ENCODE measurements around the gene HDAC4.

Gene HDAC4

GRCh38 chr2:239051891-239052445, 348.9 kb downstream of the HDAC4 start:
- H3K27ac ChIP-seq, result no peak overlapping the region
- TF ChIP-seq CTCF (IDR thresholded peaks at IDR 0.05), result no peak
- no peak for TF ChIP-seq ZFX (IDR thresholded peaks at IDR 0.05; ENCODE audit: borderline replicate concordance)

- TF ChIP-seq ZFX (IDR thresholded peaks at IDR 0.05; ENCODE audit: borderline replicate concordance) (no peak), CTCF (IDR thresholded peaks at IDR 0.05) (no peak)
- H3K27ac ChIP-seq, result no peak overlapping the region
Measured at GRCh38 chr2:239050252-239050649, 350.6 kb downstream of the HDAC4 start.

GRCh38 chr2:239049421-239050251, 351.2 kb downstream of the HDAC4 start:
- TF ChIP-seq ZFX (IDR thresholded peaks at IDR 0.05; ENCODE audit: borderline replicate concordance) (no peak), CTCF (IDR thresholded peaks at IDR 0.05) (no peak)

GRCh38 chr2:239048736-239049135, 352.1 kb downstream of the HDAC4 start:
- H3K27ac ChIP-seq, result no peak overlapping the region
- no peak for TF ChIP-seq ZFX (IDR thresholded peaks at IDR 0.05; ENCODE audit: borderline replicate concordance)
- TF ChIP-seq CTCF (IDR thresholded peaks at IDR 0.05), result no peak

More at GRCh38 chr2:239049421-239050251, 351.2 kb downstream of the HDAC4 start:
- H3K27ac ChIP-seq, result no peak overlapping the region

- TF ChIP-seq ZFX (IDR thresholded peaks at IDR 0.05; ENCODE audit: borderline replicate concordance) (no peak), CTCF (IDR thresholded peaks at IDR 0.05) (no peak)
- no peak overlapping the region for H3K27ac ChIP-seq
Measured at GRCh38 chr2:239047861-239048260, 353.0 kb downstream of the HDAC4 start.

GRCh38 chr2:239047420-239047819, 353.4 kb downstream of the HDAC4 start:
- H3K27ac ChIP-seq, result no peak overlapping the region
- TF ChIP-seq CTCF (IDR thresholded peaks at IDR 0.05), result no peak
- no peak for TF ChIP-seq ZFX (IDR thresholded peaks at IDR 0.05; ENCODE audit: borderline replicate concordance)

GRCh38 chr2:239046822-239047221, 354.0 kb downstream of the HDAC4 start:
- TF ChIP-seq CTCF (IDR thresholded peaks at IDR 0.05), result no peak
- TF ChIP-seq ZFX (IDR thresholded peaks at IDR 0.05; ENCODE audit: borderline replicate concordance), result no peak
- H3K27ac ChIP-seq, result no peak overlapping the region

Measured in 22Rv1 (cell line).